Suprapubic skin (tissue), 3 donors: ENCODE data around the gene MRPL22.

Experiments used
- CTCF ChIP-seq, 2 donors: fragments of 200-600 bp in 1 of 2; fragments of 450-650 bp in 1 of 2; sonication (generic) in 1 of 2; IDR thresholded peaks; one replicate each; pipeline ENCODE4 v1.5.1; 2016 to 2019; ENCODE audit warnings: antibody characterized with exemption in 2 of 2, mild to moderate bottlenecking in 1 of 2, moderate library complexity in 1 of 2
- POLR2A ChIP-seq, 2 donors: fragments of 450-650 bp; IDR thresholded peaks; one replicate each; pipeline ENCODE4 v1.6.1; 2017; ENCODE audit warnings: antibody characterized with exemption in 2 of 2, mild to moderate bottlenecking in 2 of 2, moderate library complexity in 2 of 2

- TF ChIP-seq POLR2A (IDR thresholded peaks at IDR 0.05) (no peak), CTCF (IDR thresholded peaks at IDR 0.05) (no peak)
These were observed 26.0 kb downstream of the MRPL22 start for GRCh38 chr5:154966874-154967273.
